Stimulated activated CD4-positive, alpha-beta T cell treated with anti-CD3 and anti-CD28 coated beads, Interleukin-2, amount 100 ng/mL, for 48 hours (primary cell): ENCODE data around the gene ENTHD1.

ENCODE experiments used
- DNase-seq, 2 donors: peaks; one replicate each; pipeline ENCODE4 v3.0.0-alpha.2; 2020

ENTHD1 gene, protein sequence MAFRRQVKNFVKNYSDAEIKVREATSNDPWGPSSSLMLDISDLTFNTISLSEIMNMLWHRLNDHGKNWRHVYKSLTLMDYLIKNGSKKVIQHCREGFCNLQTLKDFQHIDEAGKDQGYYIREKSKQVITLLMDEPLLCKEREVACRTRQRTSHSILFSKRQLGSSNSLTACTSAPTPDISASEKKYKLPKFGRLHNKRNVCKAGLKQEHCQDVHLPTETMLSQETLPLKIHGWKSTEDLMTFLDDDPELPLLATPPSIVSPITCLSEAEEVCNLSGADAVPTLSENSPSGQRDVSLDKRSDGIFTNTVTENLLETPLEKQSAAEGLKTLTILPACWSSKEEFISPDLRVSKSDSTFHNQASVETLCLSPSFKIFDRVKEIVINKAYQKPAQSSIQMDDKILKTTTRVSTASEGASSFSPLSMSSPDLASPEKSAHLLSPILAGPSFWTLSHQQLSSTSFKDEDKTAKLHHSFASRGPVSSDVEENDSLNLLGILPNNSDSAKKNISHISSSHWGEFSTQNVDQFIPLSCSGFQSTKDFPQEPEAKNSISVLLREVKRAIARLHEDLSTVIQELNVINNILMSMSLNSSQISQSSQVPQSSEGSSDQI

DNA sequence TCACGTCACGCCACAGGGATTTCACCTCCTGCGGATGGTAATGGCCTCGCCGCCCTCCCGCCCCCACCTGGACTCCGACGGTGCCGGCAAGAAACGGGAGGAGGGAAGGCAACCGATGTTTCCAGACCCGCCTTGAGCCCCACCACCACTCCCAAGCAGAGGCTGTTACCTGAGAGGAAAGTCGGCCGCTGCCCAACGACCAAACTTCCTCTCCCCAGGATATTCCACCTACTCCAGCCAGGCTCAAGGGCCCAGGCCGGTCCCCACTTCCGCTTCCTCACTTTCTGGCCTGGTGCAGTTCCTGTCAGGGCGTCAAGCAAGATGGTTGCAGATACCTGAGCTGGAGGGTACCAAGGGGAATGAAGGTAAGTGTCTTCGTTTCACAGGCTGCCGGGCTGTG lies at the start of gene ENTHD1:
TSS of gene ENTHD1 (minus strand) at position 235 of the 400 bp plus-strand sequence. CDS start 6,012 bp downstream, outside the sequence.
- no peak for DNase-seq

DNA sequence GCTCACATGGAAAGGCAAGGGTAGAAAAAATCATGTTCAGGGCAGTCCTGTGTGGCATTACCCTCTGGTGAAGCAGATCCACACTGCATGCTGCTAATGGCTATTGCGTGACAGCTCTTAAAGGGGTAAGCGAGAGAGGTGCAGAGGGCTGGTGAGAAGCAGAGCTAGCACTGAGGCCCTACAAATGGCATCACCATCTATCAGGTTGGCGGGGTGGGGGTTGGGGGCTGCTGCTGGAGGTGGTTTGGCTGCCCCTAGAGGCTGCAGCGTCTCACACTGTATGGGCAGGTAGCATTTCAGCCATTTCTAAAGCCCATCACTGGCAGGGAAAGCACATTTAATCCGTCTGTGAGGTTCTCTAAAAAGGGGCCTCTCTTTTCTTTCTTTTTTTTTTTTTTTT lies 49.8 kb upstream of the ENTHD1 start:
- DNase-seq, result no peak

GRCh38 chr22:39942439-39943230 lies 49.1 kb upstream of the ENTHD1 start:
- no peak for DNase-seq

GRCh38 chr22:39941601-39942000 lies 48.0 kb upstream of the ENTHD1 start:
- no peak for DNase-seq

- no peak for DNase-seq
These were observed 47.3 kb upstream of the ENTHD1 start for GRCh38 chr22:39940757-39941305.

- DNase-seq, result no peak
These were observed 46.3 kb upstream of the ENTHD1 start for GRCh38 chr22:39939830-39940229.

GRCh38 chr22:39938509-39939111 lies 45.0 kb upstream of the ENTHD1 start:
- no peak for DNase-seq

GRCh38 chr22:39937906-39938305 lies 44.3 kb upstream of the ENTHD1 start:
- no peak for DNase-seq

DNA sequence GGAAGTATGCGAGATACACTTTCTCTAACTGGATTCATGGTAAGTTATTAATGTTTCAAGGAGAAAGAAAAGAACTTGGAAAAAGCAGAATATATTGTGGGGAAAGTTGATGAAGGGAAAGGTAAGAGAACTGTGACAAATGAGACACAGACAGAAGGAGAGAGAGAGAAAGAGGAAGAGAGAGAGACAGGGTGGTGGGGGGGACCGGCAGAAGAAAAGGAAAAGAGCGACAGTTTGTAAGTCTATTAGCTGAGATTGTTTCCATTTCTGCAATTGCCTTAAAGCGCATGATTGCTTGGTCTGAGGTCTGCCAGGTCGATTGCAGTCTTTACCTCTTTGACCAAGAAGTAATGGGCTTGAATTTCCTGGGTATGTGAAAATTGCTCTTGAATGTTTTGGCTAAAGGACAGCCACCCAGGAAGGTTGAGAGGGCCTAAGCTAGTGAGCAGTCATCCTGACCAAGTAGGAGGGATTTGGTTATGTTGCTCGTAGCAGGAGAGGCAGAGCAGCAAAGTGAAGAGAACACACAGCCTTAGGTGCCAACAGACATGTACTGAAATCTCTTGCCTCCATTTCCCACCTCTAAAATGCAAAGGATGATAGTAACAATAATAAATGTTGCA lies 43.1 kb upstream of the ENTHD1 start:
- no peak for DNase-seq

GRCh38 chr22:39935612-39936011 lies 42.1 kb upstream of the ENTHD1 start:
- DNase-seq, result no peak

DNA sequence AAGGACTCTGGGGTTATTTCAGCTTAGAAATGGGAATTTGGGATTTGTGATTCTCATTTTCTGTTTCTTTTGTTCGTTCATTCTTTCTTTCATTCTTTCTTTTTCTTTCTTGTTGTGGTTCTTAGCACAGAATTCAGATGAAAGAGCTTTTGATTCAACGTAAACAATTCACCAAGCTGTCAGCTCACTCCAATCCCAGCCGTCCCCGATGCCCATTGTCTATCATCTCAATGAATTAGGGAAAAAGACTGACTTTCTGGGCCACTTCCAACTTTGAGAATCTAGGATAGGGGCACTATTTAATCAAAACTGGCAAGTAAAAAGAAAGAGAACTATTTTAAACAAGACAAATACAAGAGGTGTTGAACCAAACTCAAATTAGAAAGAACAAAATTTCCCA lies 41.6 kb upstream of the ENTHD1 start:
- no peak for DNase-seq

DNA sequence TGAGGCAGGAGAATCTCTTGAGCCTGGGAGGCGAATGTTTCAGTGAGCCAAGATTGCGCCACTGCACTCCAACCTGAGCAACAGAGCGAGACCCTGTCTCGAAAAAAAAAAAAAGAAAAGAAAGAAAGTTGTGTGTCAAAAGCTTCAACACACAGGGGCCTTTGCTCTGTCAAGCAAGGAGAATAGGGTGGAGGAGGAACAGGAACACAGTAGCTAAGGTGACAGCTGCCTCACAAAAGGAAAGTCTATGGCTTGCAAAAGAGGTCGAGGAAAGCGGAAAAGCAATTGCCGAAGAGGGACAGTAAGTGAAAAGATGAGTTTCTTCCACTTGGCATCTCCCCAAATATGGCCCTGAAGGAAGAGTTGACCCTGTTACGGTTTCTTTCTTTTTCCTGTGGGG lies 40.2 kb upstream of the ENTHD1 start:
- DNase-seq, result no peak

DNA sequence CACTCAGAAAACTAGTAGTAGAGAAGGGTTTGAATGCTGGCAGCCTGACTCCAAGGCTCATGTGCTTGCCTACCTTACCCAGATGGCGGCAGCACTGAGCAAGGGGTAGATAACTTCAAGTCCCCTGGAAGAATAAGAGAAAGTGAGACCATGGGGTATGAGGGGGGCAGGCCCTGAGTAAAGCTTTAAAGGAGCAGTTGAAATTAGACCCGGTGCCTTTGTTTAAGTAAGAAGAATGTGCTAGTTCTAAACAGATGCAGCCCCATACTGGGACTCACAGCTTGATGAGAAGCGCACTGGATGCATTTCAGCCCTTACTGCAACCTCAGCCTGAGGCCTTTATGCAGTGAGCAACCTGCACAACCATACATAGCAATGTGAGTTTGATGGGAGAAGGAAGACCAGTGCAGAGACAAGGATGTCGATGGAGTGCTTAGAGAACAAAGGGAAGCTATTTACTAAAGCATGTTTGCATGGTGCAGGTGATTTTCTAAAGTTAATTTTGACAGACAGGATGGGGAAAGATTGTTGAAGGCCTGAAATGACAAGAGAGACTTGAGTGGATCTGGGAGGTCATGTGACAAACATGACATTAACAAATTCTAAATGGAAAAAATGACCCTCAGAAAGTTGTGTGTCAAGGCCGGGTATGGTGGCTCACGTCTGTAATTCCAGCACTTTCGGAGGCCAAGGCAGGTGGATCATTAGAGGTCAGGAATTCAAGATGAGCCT lies 39.5 kb upstream of the ENTHD1 start:
- DNase-seq, result peak; percentile 54 to 67

- DNase-seq, result no peak
These were observed 38.6 kb upstream of the ENTHD1 start for GRCh38 chr22:39932166-39932565.

GRCh38 chr22:39931251-39931650 lies 37.7 kb upstream of the ENTHD1 start:
- DNase-seq, result no peak

- DNase-seq, result no peak
These were observed 35.3 kb upstream of the ENTHD1 start for GRCh38 chr22:39928536-39929520.

DNA sequence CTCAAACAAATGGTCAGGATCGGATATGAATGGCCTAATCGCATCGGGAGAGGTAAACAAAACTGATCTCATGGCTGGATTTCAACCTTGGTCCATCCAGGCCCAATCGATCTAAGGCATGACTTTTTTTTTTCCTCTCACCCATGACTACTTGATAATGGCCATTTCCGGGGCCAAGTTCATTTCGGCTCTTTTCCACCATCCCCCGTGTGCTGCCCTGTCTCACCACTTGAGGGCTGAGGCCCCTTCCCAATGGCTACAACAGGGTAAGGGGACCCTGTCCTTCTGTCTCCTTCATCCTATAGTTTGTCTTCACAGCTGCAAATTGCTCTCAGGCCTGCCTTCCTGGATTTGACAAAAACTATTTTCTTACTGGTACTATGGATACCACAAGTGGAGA lies 34.0 kb upstream of the ENTHD1 start:
- no peak for DNase-seq

GRCh38 chr22:39926753-39927152 lies 33.2 kb upstream of the ENTHD1 start:
- DNase-seq, result no peak

- no peak for DNase-seq
These were observed 32.5 kb upstream of the ENTHD1 start for GRCh38 chr22:39925909-39926679.

DNA sequence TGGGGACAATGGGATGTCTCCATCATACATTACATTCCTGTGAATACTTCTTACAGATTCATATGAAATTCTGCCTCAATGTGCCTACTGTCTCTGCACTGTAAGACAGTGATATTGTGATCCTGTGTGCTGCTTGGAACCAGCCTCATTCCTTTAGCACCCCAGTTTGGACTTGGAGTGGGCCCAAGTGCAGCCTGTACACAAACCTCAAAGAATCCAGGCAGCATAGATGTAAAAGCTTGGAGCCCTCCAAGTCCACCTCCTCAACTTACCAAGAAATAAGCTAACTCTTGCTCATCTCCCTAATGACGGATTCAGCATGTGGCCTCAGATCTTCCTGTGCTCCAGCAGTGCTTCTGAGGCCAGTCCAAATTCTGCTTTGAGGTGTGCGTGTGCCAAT lies 31.7 kb upstream of the ENTHD1 start:
- DNase-seq, result no peak
